Dendritic cell treated with granulocyte-macrophage colony-stimulating factor and Interleukin-4, amounts not matched to agents 40 ng/mL and 50 ng/mL, for 4 days (primary cell): ENCODE data around the gene FBXO8.

Source experiments
- H3K27ac Mint-ChIP-seq: one replicate; pipeline ENCODE4 v1.8.0; 2022; ENCODE audit warnings: mild to moderate bottlenecking, mixed read lengths
- H3K27me3 Mint-ChIP-seq: one replicate; pipeline ENCODE4 v1.8.0; 2022; ENCODE audit warnings: mild to moderate bottlenecking, mixed read lengths
- H3K36me3 Mint-ChIP-seq: one replicate; pipeline ENCODE4 v1.8.0; 2022; ENCODE audit warnings: low read depth, mixed read lengths
- H3K4me1 Mint-ChIP-seq: one replicate; pipeline ENCODE4 v1.8.0; 2022; ENCODE audit warnings: low read depth, mixed read lengths
- H3K4me3 Mint-ChIP-seq: one replicate; pipeline ENCODE4 v1.8.0; 2022; ENCODE audit warnings: mild to moderate bottlenecking, moderate library complexity, mixed read lengths
- H3K9me3 Mint-ChIP-seq: one replicate; pipeline ENCODE4 v1.8.0; 2022; ENCODE audit warnings: mixed read lengths
- intact Hi-C: fragments of 100-400 bp; cut with micrococcal nuclease; formaldehyde crosslinking; loops from one replicate; pipeline ENCODE4 v1.15.0; 2022

Gene FBXO8

DNA sequence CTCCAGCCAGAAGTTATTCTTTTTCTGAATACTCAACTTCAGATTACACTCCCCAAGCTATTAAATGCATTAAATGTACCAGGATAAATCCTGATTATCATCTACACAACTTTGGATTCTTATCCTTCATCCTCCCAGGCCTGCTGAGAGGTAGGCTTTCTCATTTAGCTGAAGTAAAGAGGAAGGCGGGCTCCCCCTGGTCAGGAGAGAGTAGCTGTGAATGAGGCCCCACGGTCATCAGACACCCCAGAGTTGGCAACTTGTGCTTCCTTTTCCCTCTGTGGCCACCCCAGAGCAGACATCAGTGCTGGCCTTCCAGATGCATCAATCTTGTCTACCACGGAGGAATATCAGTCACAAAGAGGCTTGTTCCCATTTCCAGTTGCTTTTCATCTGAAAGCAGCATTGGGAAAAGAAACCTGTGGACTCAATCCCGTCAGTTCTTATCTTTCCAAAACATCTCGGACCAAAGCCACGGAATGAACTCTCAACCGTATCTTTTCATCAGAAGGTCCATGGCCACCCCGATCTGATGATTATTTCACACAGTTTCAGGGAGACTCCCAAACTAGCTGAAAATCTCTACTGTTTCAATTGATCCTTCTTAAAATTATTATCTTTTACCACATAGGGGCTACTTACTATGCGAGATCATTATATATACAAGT, 79.2 kb downstream of the FBXO8 start:
- Mint-ChIP-seq H3K27me3 (peaks cover 31% of the 10 kb centered on the region), H3K9me3 (no peaks in the 10 kb centered on the region), H3K27ac (no peak overlapping the region), H3K4me3 (no peak overlapping the region), H3K36me3 (no peaks in the 10 kb centered on the region), H3K4me1 (no peaks in the 10 kb centered on the region)
- intact Hi-C loops, result no loop called here

DNA sequence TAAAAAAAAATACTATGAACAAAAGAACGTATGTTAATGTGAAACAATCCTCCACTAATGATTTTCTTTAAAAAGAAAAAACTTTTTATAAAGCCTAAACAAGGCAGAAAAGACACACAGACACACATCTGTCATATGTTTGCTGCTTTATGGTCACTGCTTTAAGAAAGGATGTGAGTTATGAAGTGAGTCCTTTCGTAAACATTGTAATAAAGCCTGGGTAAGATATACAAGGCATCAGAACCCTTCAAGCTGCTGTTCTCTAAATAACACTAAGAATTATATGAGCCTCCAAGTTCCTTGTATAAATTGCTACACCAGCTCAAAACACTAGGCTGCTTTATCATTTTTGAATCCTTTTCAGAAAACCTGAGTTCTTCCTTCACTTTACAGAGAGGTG, 81.6 kb downstream of the FBXO8 start:
- Mint-ChIP-seq H3K27ac (no peak overlapping the region), H3K36me3 (no peaks in the 10 kb centered on the region), H3K9me3 (no peaks in the 10 kb centered on the region), H3K4me3 (no peak overlapping the region), H3K27me3 (peaks cover 29% of the 10 kb centered on the region), H3K4me1 (no peaks in the 10 kb centered on the region)
- intact Hi-C loops, result no loop called here

DNA sequence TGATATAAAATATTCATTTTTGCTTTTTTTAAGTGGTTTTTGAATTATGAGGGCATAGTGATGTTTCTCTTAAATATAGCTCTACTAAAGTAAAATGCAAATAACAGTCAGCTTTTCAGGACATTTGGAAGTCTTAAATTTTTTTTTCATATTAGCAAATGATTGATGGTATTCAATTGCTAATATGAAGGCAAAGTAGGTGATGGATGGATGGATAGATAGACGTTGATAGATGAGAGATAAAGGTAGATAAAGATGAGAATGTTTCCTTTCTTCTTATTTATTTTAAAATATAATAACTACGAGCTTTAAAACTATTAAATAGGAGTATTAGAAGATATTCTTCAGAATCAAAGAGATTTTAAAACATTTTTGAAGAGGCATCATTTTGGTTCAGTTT, 83.7 kb downstream of the FBXO8 start:
- Mint-ChIP-seq H3K4me3 (no peak overlapping the region), H3K27ac (no peak overlapping the region), H3K4me1 (no peaks in the 10 kb centered on the region), H3K27me3 (peaks cover 25% of the 10 kb centered on the region), H3K9me3 (no peaks in the 10 kb centered on the region), H3K36me3 (no peaks in the 10 kb centered on the region)
- intact Hi-C loops, result no loop called here

- H3K27me3 Mint-ChIP-seq, result peaks cover 22% of the 10 kb centered on the region
- intact Hi-C loops, result no loop called here
Observed at GRCh38 chr4:174198828-174199227, 84.6 kb downstream of the FBXO8 start.

DNA sequence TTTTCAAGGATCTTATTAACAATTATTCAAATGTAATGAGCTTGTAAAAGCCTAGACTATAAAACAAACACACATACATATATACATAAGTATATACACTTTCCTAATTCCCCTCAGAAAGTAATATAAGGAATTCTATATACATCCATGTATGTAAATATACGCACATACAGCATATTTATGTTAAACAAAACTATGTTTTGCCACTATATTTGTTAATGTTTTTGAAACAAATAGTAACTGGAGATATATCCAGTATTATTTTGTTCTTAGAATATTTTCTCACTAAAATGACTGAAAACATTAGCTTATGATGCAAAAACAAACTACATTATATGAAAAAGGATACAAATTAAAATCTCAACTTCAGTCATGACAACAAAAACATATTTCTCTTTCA, 85.1 kb downstream of the FBXO8 start:
- H3K27me3 Mint-ChIP-seq, result peaks cover 21% of the 10 kb centered on the region
- H3K4me3 Mint-ChIP-seq, result no peak overlapping the region
- no peaks in the 10 kb centered on the region for H3K9me3 Mint-ChIP-seq
- no peaks in the 10 kb centered on the region for H3K36me3 Mint-ChIP-seq
- no peak overlapping the region for H3K27ac Mint-ChIP-seq
- intact Hi-C loops, result no loop called here
- no peaks in the 10 kb centered on the region for H3K4me1 Mint-ChIP-seq

More at GRCh38 chr4:174198828-174199227, 84.6 kb downstream of the FBXO8 start:
- H3K4me3 Mint-ChIP-seq, result no peak overlapping the region
- H3K4me1 Mint-ChIP-seq, result no peaks in the 10 kb centered on the region
- no peaks in the 10 kb centered on the region for H3K36me3 Mint-ChIP-seq
- H3K27ac Mint-ChIP-seq, result no peak overlapping the region
- H3K9me3 Mint-ChIP-seq, result no peaks in the 10 kb centered on the region

DNA sequence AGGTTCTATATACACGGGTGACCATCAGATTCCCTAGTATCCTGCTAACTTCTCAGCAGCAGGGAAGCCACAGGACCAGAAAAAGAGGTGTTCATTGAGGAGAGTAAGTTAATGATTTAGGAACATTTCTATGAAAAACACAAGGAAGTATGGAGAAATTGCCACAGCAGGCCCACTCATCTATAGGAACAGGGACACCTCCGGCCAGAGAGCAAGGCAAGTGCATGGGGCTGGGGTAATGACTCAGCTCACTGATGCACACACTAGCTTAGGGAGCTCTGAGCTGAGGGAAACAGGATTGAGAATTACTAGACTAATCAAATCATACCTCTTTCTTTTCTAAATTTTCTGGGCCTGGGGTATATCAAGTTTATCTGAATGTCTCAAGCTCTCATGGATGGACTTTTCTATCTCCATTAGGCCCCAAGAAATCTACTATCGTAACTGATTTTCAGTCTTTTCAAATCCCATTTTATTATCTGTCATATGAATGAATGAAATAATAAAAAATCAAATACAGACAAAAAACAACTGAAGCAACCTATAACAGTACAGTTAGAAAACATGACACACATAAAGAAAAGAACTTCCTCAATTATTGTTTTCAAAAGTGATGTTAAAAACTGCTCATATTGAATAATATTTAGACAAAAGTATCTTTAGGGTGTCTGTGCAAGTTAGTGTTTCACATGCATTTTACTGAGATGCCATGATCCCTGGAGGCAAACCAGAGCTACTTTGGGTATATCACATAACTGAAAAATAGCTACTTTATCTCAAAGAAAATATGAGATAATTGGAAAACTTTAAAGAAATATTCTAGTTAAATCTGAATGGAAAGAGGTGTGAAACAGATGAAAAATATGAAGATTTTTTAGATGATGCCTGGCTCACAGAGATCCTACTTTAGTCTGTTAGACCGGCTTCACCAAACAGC, 89.8 kb downstream of the FBXO8 start:
- Mint-ChIP-seq H3K4me3 (no peak overlapping the region), H3K36me3 (no peaks in the 10 kb centered on the region), H3K4me1 (no peaks in the 10 kb centered on the region), H3K9me3 (no peaks in the 10 kb centered on the region), H3K27me3 (peaks cover 14% of the 10 kb centered on the region), H3K27ac (no peak overlapping the region)
- intact Hi-C loops, result no loop called here

GRCh38 chr4:174192943-174193342, 90.5 kb downstream of the FBXO8 start:
- peaks cover 13% of the 10 kb centered on the region for H3K27me3 Mint-ChIP-seq

DNA sequence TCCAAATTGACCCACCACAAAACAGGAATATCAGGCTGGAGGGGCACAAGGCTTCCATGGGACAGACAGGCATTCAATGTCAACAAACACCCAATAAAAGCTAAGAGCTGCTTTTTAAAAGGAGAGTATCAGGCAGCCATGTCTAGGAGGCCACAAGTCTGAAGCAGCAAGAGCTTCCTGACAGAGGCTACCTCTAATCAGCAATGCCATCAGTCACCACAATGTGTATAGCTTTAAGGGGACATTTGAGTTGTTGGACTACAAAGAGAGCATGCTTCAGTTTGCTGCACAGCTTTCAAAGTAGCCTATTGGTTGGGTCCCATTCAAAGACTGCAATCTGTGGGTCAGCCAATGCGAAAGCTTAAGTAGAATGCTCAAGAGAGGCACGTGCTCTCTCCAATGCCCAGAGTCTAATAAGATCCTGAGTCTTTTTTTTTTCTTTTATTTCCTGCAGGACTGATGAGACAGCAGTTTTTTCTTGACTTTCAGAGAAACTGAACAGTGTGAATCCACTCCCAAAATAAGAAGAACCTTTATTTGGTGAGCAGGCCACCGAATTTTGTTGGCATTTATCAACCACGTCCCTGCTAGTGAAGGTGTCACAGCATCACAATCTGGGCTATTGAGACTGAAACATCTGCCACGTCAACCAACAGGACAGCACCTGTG, 92.5 kb downstream of the FBXO8 start:
- Mint-ChIP-seq H3K27ac (no peak overlapping the region), H3K36me3 (no peaks in the 10 kb centered on the region), H3K4me1 (no peaks in the 10 kb centered on the region), H3K9me3 (no peaks in the 10 kb centered on the region), H3K27me3 (peaks cover 11% of the 10 kb centered on the region), H3K4me3 (no peak overlapping the region)
- intact Hi-C loops, result no loop called here

More at GRCh38 chr4:174192943-174193342, 90.5 kb downstream of the FBXO8 start:
- no peaks in the 10 kb centered on the region for H3K9me3 Mint-ChIP-seq
- H3K27ac Mint-ChIP-seq, result no peak overlapping the region
- H3K4me1 Mint-ChIP-seq, result no peaks in the 10 kb centered on the region
- H3K4me3 Mint-ChIP-seq, result no peak overlapping the region
- no peaks in the 10 kb centered on the region for H3K36me3 Mint-ChIP-seq
- intact Hi-C loops, result no loop called here

- H3K27me3 Mint-ChIP-seq, result peaks cover 5% of the 10 kb centered on the region
- no peaks in the 10 kb centered on the region for H3K4me1 Mint-ChIP-seq
- H3K27ac Mint-ChIP-seq, result no peak overlapping the region
- intact Hi-C loops, result no loop called here
- no peaks in the 10 kb centered on the region for H3K9me3 Mint-ChIP-seq
- H3K4me3 Mint-ChIP-seq, result no peak overlapping the region
- no peaks in the 10 kb centered on the region for H3K36me3 Mint-ChIP-seq
Observed at GRCh38 chr4:174189392-174190015, 94.0 kb downstream of the FBXO8 start.
